ENCODE data around the gene TRABD2B.

The TRABD2B gene

GRCh38 chr1:47778280-47778679 is 218.9 kb downstream of the TRABD2B start:
- H2BK15ac ChIP-seq (ENCODE audit: low read depth, poor library complexity, severe bottlenecking), result no peak overlapping the region
- H3K36me3 ChIP-seq (ENCODE audit: control insufficient read depth in 1 of 2, insufficient read depth in 2 of 2, low read depth in 1 of 2, low read length in 2 of 2), result no peaks in the 10 kb centered on the region
- no peak overlapping the region for H3K27ac ChIP-seq (ENCODE audit: low read length, poor library complexity, severe bottlenecking)
- H4K91ac ChIP-seq (ENCODE audit: low read length), result no peak overlapping the region
- no peaks in the 10 kb centered on the region for H3K79me1 ChIP-seq (replicated peaks; ENCODE audit: low read length, poor library complexity, severe bottlenecking)
- no peak overlapping the region for H2AFZ ChIP-seq (ENCODE audit: low read depth, low read length)
- H3K4ac ChIP-seq (ENCODE audit: low read depth in 1 of 2, low read length in 2 of 2), result no peak overlapping the region
- H3K14ac ChIP-seq (ENCODE audit: low read length in 2 of 2), result no peak overlapping the region
- H4K8ac ChIP-seq (ENCODE audit: low read length), result no peak overlapping the region
- 91% methylated on average over 6 of the region's 6 CpGs for WGBS
- H3K9ac ChIP-seq (ENCODE audit: low read length), result no peak overlapping the region
- H3K27me3 ChIP-seq (ENCODE audit: control insufficient read depth in 1 of 2, insufficient read depth in 1 of 2, low read length in 2 of 2), result peaks cover 0 to 36% of the 10 kb centered on the region in 2 experiments
- H2BK120ac ChIP-seq (ENCODE audit: low read depth, low read length), result no peak overlapping the region
- peaks cover 1% of the 10 kb centered on the region for H3K4me1 ChIP-seq (ENCODE audit: control insufficient read depth, insufficient read depth, low read depth, low read length)
- no peak overlapping the region for H2BK12ac ChIP-seq (ENCODE audit: low read length in 2 of 2)
- no peak for DNase-seq
- H3K9me3 ChIP-seq (ENCODE audit: control insufficient read depth, low read length), result no peaks in the 10 kb centered on the region
- H2AK5ac ChIP-seq (ENCODE audit: low read length, severe bottlenecking), result no peak overlapping the region
- H3K4me2 ChIP-seq (ENCODE audit: low read length, poor library complexity, severe bottlenecking), result no peak overlapping the region
- H3K18ac ChIP-seq (ENCODE audit: low read depth in 1 of 2, low read length in 2 of 2), result no peak overlapping the region
- no peak overlapping the region for H3K23ac ChIP-seq (ENCODE audit: low read length in 2 of 2)
- H3K4me3 ChIP-seq (ENCODE audit: insufficient read depth in 1 of 2, low read depth in 1 of 2, low read length in 2 of 2), result no peak overlapping the region
- H2BK5ac ChIP-seq (ENCODE audit: low read depth, low read length, poor library complexity, severe bottlenecking), result no peak overlapping the region

DNA sequence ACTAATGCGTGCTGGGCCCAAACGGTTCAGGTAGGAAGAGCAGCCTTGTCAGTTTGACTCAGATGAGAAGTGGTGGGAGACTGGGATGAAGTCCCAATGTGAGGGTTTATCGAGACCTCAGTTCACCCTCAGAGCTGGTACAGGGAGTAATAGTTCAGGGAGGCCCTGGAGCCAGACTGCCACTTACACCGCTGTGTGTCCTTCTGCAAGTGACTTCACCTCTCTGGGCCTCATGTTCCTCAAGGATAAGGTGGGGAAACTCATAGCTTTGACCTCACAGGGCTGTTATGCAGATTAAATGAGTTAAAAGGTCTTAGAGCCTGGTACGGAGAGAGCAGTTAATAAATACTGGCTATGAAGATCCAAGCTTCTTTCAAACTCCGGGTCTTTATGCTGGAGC is 219.9 kb downstream of the TRABD2B start:
- Histone ChIP-seq H3K36me3 (ENCODE audit: control insufficient read depth in 1 of 2, insufficient read depth in 2 of 2, low read depth in 1 of 2, low read length in 2 of 2) (no peaks in the 10 kb centered on the region), H4K8ac (ENCODE audit: low read length) (no peak overlapping the region), H3K4me1 (ENCODE audit: control insufficient read depth, insufficient read depth, low read depth, low read length) (peaks cover 1% of the 10 kb centered on the region), H3K9me3 (ENCODE audit: control insufficient read depth, low read length) (no peaks in the 10 kb centered on the region), H3K23ac (ENCODE audit: low read length in 2 of 2) (no peak overlapping the region), H2AK5ac (ENCODE audit: low read length, severe bottlenecking) (no peak overlapping the region), H3K27me3 (ENCODE audit: control insufficient read depth in 1 of 2, insufficient read depth in 1 of 2, low read length in 2 of 2) (peaks cover 0 to 31% of the 10 kb centered on the region in 2 experiments), H4K91ac (ENCODE audit: low read length) (no peak overlapping the region), H3K27ac (ENCODE audit: low read length, poor library complexity, severe bottlenecking) (no peak overlapping the region), H2BK120ac (ENCODE audit: low read depth, low read length) (no peak overlapping the region), H3K79me1 (replicated peaks; ENCODE audit: low read length, poor library complexity, severe bottlenecking) (no peaks in the 10 kb centered on the region), H3K18ac (ENCODE audit: low read depth in 1 of 2, low read length in 2 of 2) (no peak overlapping the region), H3K4me2 (ENCODE audit: low read length, poor library complexity, severe bottlenecking) (no peak overlapping the region), H2BK5ac (ENCODE audit: low read depth, low read length, poor library complexity, severe bottlenecking) (no peak overlapping the region), H3K4me3 (ENCODE audit: insufficient read depth in 1 of 2, low read depth in 1 of 2, low read length in 2 of 2) (no peak overlapping the region), H3K14ac (ENCODE audit: low read length in 2 of 2) (no peak overlapping the region), H2BK12ac (ENCODE audit: low read length in 2 of 2) (no peak overlapping the region), H3K9ac (ENCODE audit: low read length) (no peak overlapping the region), H2AFZ (ENCODE audit: low read depth, low read length) (no peak overlapping the region), H2BK15ac (ENCODE audit: low read depth, poor library complexity, severe bottlenecking) (no peak overlapping the region), H3K4ac (ENCODE audit: low read depth in 1 of 2, low read length in 2 of 2) (no peak overlapping the region)
- DNase-seq, result no peak
- 84% methylated on average over 6 of the region's 6 CpGs for WGBS

DNA sequence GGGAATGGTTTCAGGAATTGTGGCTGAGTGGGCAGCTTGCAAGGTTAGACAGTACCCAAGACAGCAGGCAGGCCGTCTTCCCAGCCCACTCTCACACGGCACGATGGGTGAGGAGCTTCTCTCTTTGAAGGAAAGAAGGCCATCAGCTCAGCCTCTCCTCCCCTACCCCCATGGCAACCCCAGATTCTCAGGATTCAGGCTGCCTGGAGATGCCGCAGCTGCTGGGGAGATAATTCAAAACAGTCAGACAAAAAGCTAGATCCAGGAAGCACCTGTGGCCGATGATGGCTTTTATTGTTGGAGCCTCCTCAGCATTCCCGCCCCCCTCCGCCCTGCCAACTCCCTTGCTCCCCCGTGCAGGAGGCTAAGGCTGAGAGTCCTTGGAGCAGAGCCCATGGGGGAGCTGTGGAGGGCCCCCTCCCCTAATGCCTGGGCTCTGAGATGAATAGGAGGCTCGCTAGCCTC is 220.5 kb downstream of the TRABD2B start:
- Histone ChIP-seq H3K4me2 (ENCODE audit: low read length, poor library complexity, severe bottlenecking) (no peak overlapping the region), H2BK12ac (ENCODE audit: low read length in 2 of 2) (no peak overlapping the region), H2AFZ (ENCODE audit: low read depth, low read length) (no peak overlapping the region), H2BK5ac (ENCODE audit: low read depth, low read length, poor library complexity, severe bottlenecking) (no peak overlapping the region), H3K4ac (ENCODE audit: low read depth in 1 of 2, low read length in 2 of 2) (no peak overlapping the region), H3K4me1 (ENCODE audit: control insufficient read depth, insufficient read depth, low read depth, low read length) (peaks cover 1% of the 10 kb centered on the region), H3K14ac (ENCODE audit: low read length in 2 of 2) (no peak overlapping the region), H3K9me3 (ENCODE audit: control insufficient read depth, low read length) (no peaks in the 10 kb centered on the region), H4K8ac (ENCODE audit: low read length) (no peak overlapping the region), H3K27ac (ENCODE audit: low read length, poor library complexity, severe bottlenecking) (no peak overlapping the region), H2AK5ac (ENCODE audit: low read length, severe bottlenecking) (no peak overlapping the region), H3K9ac (ENCODE audit: low read length) (no peak overlapping the region), H3K36me3 (ENCODE audit: control insufficient read depth in 1 of 2, insufficient read depth in 2 of 2, low read depth in 1 of 2, low read length in 2 of 2) (no peaks in the 10 kb centered on the region), H4K91ac (ENCODE audit: low read length) (no peak overlapping the region), H3K18ac (ENCODE audit: low read depth in 1 of 2, low read length in 2 of 2) (no peak overlapping the region), H2BK120ac (ENCODE audit: low read depth, low read length) (no peak overlapping the region), H3K4me3 (ENCODE audit: insufficient read depth in 1 of 2, low read depth in 1 of 2, low read length in 2 of 2) (no peak overlapping the region), H3K27me3 (ENCODE audit: control insufficient read depth in 1 of 2, insufficient read depth in 1 of 2, low read length in 2 of 2) (peaks cover 0 to 27% of the 10 kb centered on the region in 2 experiments), H2BK15ac (ENCODE audit: low read depth, poor library complexity, severe bottlenecking) (no peak overlapping the region), H3K23ac (ENCODE audit: low read length in 2 of 2) (no peak overlapping the region), H3K79me1 (replicated peaks; ENCODE audit: low read length, poor library complexity, severe bottlenecking) (no peaks in the 10 kb centered on the region)
- DNase-seq, result no peak
- WGBS, result 75% methylated on average over 9 of the region's 9 CpGs

GRCh38 chr1:47774986-47775834 is 222.0 kb downstream of the TRABD2B start:
- H3K14ac ChIP-seq (ENCODE audit: low read length in 2 of 2), result no peak overlapping the region
- no peak overlapping the region for H3K27ac ChIP-seq (ENCODE audit: low read length, poor library complexity, severe bottlenecking)
- 82% methylated on average over 24 of the region's 24 CpGs for WGBS
- H4K8ac ChIP-seq (ENCODE audit: low read length), result no peak overlapping the region
- peaks cover 1% of the 10 kb centered on the region for H3K4me1 ChIP-seq (ENCODE audit: control insufficient read depth, insufficient read depth, low read depth, low read length)
- no peaks in the 10 kb centered on the region for H3K36me3 ChIP-seq (ENCODE audit: control insufficient read depth in 1 of 2, insufficient read depth in 2 of 2, low read depth in 1 of 2, low read length in 2 of 2)
- no peak overlapping the region for H2AK5ac ChIP-seq (ENCODE audit: low read length, severe bottlenecking)
- H3K9ac ChIP-seq (ENCODE audit: low read length), result no peak overlapping the region
- H2BK5ac ChIP-seq (ENCODE audit: low read depth, low read length, poor library complexity, severe bottlenecking), result no peak overlapping the region
- H2AFZ ChIP-seq (ENCODE audit: low read depth, low read length), result no peak overlapping the region
- no peaks in the 10 kb centered on the region for H3K9me3 ChIP-seq (ENCODE audit: control insufficient read depth, low read length)
- no peaks in the 10 kb centered on the region for H3K79me1 ChIP-seq (replicated peaks; ENCODE audit: low read length, poor library complexity, severe bottlenecking)
- peaks cover 0 to 22% of the 10 kb centered on the region in 2 experiments for H3K27me3 ChIP-seq (ENCODE audit: control insufficient read depth in 1 of 2, insufficient read depth in 1 of 2, low read length in 2 of 2)
- H3K4me2 ChIP-seq (ENCODE audit: low read length, poor library complexity, severe bottlenecking), result no peak overlapping the region
- no peak overlapping the region for H3K18ac ChIP-seq (ENCODE audit: low read depth in 1 of 2, low read length in 2 of 2)
- no peak overlapping the region for H3K23ac ChIP-seq (ENCODE audit: low read length in 2 of 2)
- no peak overlapping the region for H2BK120ac ChIP-seq (ENCODE audit: low read depth, low read length)
- no peak overlapping the region for H2BK15ac ChIP-seq (ENCODE audit: low read depth, poor library complexity, severe bottlenecking)
- H4K91ac ChIP-seq (ENCODE audit: low read length), result no peak overlapping the region
- no peak overlapping the region for H3K4me3 ChIP-seq (ENCODE audit: insufficient read depth in 1 of 2, low read depth in 1 of 2, low read length in 2 of 2)
- DNase-seq, result no peak
- no peak overlapping the region for H3K4ac ChIP-seq (ENCODE audit: low read depth in 1 of 2, low read length in 2 of 2)
- no peak overlapping the region for H2BK12ac ChIP-seq (ENCODE audit: low read length in 2 of 2)
